ENCODE data around the gene HMGCLL1. TPM values are rescaled to one million over a fixed set of nuclear protein-coding genes. Genes with fewer than 3 reads are reported as not detected.

HMGCLL1 gene
- total and polyA plus RNA-seq, 2 donors (not counting 1 experiment from before 2014, with no cell fraction given) = not detected

- H3K4me1 ChIP-seq (ENCODE audit: control insufficient read depth in 2 of 2, insufficient read depth in 2 of 2, low read length in 2 of 2) = no peaks in the 10 kb centered on the region
- Mint-ChIP-seq H3K27ac (no peak overlapping the region), H3K4me1 (no peaks in the 10 kb centered on the region), H3K9me3 (ENCODE audit: insufficient read depth) (peaks cover 2% of the 10 kb centered on the region), H3K27me3 (no peaks in the 10 kb centered on the region), H3K4me3 (no peak overlapping the region)
- no peak overlapping the region for H3K27ac ChIP-seq (ENCODE audit: low read length in 2 of 2)
- H3K4me2 ChIP-seq (replicated peaks; ENCODE audit: low read depth, low read length, poor library complexity, severe bottlenecking) = no peak overlapping the region
- DNase-seq (no peak), ATAC-seq (ENCODE audit: low read depth) (no peak)
- H3K9ac ChIP-seq (ENCODE audit: low read length) = no peak overlapping the region
- H3K79me2 ChIP-seq (ENCODE audit: control insufficient read depth, insufficient read depth, low read length) = no peaks in the 10 kb centered on the region
- H3K4me3 ChIP-seq (ENCODE audit: control extremely low read depth in 1 of 5, extremely low read depth in 1 of 5, insufficient read depth in 1 of 5, low read depth in 2 of 5, low read length in 4 of 5) = no peak overlapping the region
- H4K20me1 ChIP-seq (ENCODE audit: control insufficient read depth, insufficient read depth, low read length, poor library complexity, severe bottlenecking) = no peaks in the 10 kb centered on the region
- TF ChIP-seq EZH2 (IDR thresholded peaks at IDR 0.05; ENCODE audit: borderline replicate concordance, insufficient read depth, low read depth, low read length, poor library complexity, severe bottlenecking) (no peak), CTCF (IDR thresholded peaks at IDR 0.05) (no peak)
- ChIA-PET POLR2A (no interaction called here), CTCF (no interaction called here)
- no peaks in the 10 kb centered on the region for H3K9me3 ChIP-seq (ENCODE audit: control extremely low read depth in 1 of 3, control insufficient read depth in 2 of 3, insufficient read depth in 1 of 3, low read length in 2 of 3)
- no peak overlapping the region for H2AFZ ChIP-seq (ENCODE audit: insufficient read depth, low read depth, low read length, poor library complexity, severe bottlenecking)
- intact Hi-C loops (cut with micrococcal nuclease) = no loop called here
- H3K27me3 ChIP-seq (replicated peaks in 1 of 4; ENCODE audit: control extremely low read depth in 1 of 4, control insufficient read depth in 3 of 4, insufficient read depth in 4 of 4, low read length in 3 of 4) = no peaks in the 10 kb centered on the region
- no peaks in the 10 kb centered on the region for H3K36me3 ChIP-seq (replicated peaks in 1 of 2; ENCODE audit: control extremely low read depth in 1 of 2, control insufficient read depth in 1 of 2, extremely low read depth in 1 of 2, insufficient read depth in 2 of 2, low read length in 1 of 2)
Observed at GRCh38 chr6:55448451-55448850, 130.5 kb downstream of the HMGCLL1 start.

- Mint-ChIP-seq H3K4me3 (no peak overlapping the region), H3K4me1 (no peaks in the 10 kb centered on the region), H3K27ac (no peak overlapping the region), H3K27me3 (no peaks in the 10 kb centered on the region), H3K9me3 (ENCODE audit: insufficient read depth) (peaks cover 2% of the 10 kb centered on the region)
- Histone ChIP-seq H2AFZ (ENCODE audit: insufficient read depth, low read depth, low read length, poor library complexity, severe bottlenecking) (no peak overlapping the region), H3K9me3 (ENCODE audit: control extremely low read depth in 1 of 3, control insufficient read depth in 2 of 3, insufficient read depth in 1 of 3, low read length in 2 of 3) (no peaks in the 10 kb centered on the region), H3K4me1 (ENCODE audit: control insufficient read depth in 2 of 2, insufficient read depth in 2 of 2, low read length in 2 of 2) (no peaks in the 10 kb centered on the region), H3K4me3 (ENCODE audit: control extremely low read depth in 1 of 5, extremely low read depth in 1 of 5, insufficient read depth in 1 of 5, low read depth in 2 of 5, low read length in 4 of 5) (no peak overlapping the region), H3K27me3 (replicated peaks in 1 of 4; ENCODE audit: control extremely low read depth in 1 of 4, control insufficient read depth in 3 of 4, insufficient read depth in 4 of 4, low read length in 3 of 4) (no peaks in the 10 kb centered on the region), H3K4me2 (replicated peaks; ENCODE audit: low read depth, low read length, poor library complexity, severe bottlenecking) (no peak overlapping the region), H3K9ac (ENCODE audit: low read length) (no peak overlapping the region), H3K79me2 (ENCODE audit: control insufficient read depth, insufficient read depth, low read length) (no peaks in the 10 kb centered on the region), H4K20me1 (ENCODE audit: control insufficient read depth, insufficient read depth, low read length, poor library complexity, severe bottlenecking) (no peaks in the 10 kb centered on the region), H3K27ac (ENCODE audit: low read length in 2 of 2) (no peak overlapping the region), H3K36me3 (replicated peaks in 1 of 2; ENCODE audit: control extremely low read depth in 1 of 2, control insufficient read depth in 1 of 2, extremely low read depth in 1 of 2, insufficient read depth in 2 of 2, low read length in 1 of 2) (no peaks in the 10 kb centered on the region)
- CTCF ChIA-PET = no interaction called here
- TF ChIP-seq EZH2 (IDR thresholded peaks at IDR 0.05; ENCODE audit: borderline replicate concordance, insufficient read depth, low read depth, low read length, poor library complexity, severe bottlenecking) = no peak
- TF ChIP-seq CTCF (IDR thresholded peaks at IDR 0.05) = no peak
- WGBS (ENCODE audit: insufficient coverage) = no CpG with 5 or more reads among the region's 3 CpGs
- intact Hi-C loops (cut with micrococcal nuclease) = no loop called here
- no peak for DNase-seq
- POLR2A ChIA-PET = no interaction called here
- no peak for ATAC-seq (ENCODE audit: low read depth)
Observed at GRCh38 chr6:55447891-55448290, 131.1 kb downstream of the HMGCLL1 start.
